Testis (tissue), 3 donors: ENCODE data around the gene NDUFB11. TPM values are rescaled to one million over a fixed set of nuclear protein-coding genes. Genes with fewer than 3 reads are reported as not detected.

ENCODE experiments used
- DNase-seq: peaks from one replicate; pipeline ENCODE4 v3.0.0-alpha.2; 2019
- H3K27ac ChIP-seq, 2 donors: fragments of 200-600 bp; sonication (generic); one replicate each; pipeline ENCODE4 v1.5.1; 2019
- H3K27me3 ChIP-seq: fragments of 200-600 bp; sonication (generic); one replicate; pipeline ENCODE4 v1.5.1; 2019
- H3K36me3 ChIP-seq: fragments of 200-600 bp; sonication (generic); one replicate; pipeline ENCODE4 v1.5.1; 2017; ENCODE audit warnings: low read depth; ENCODE audit errors: missing control alignments
- H3K4me1 ChIP-seq: fragments of 200-600 bp; sonication (generic); one replicate; pipeline ENCODE4 v1.5.1; 2019
- H3K4me3 ChIP-seq, 2 donors: fragments of 200-600 bp; sonication (generic); one replicate each; pipeline ENCODE4 v1.5.1; 2017 to 2019
- H3K9me3 ChIP-seq: fragments of 200-600 bp; sonication (generic); one replicate; pipeline ENCODE4 v1.5.1; 2017
- CTCF ChIP-seq, 3 experiments: fragments of 450-650 bp in 2 of 3; fragments of 200-600 bp in 1 of 3; sonication (generic) in 1 of 3; IDR thresholded peaks; one replicate each; pipeline ENCODE4 v1.5.1; 2016 to 2019; ENCODE audit warnings: antibody characterized with exemption in 3 of 3, mild to moderate bottlenecking in 2 of 3, moderate library complexity in 1 of 3
- POLR2A ChIP-seq: fragments of 450-650 bp; IDR thresholded peaks from one replicate; pipeline ENCODE4 v1.6.1; 2017; ENCODE audit warnings: antibody characterized with exemption, mild to moderate bottlenecking, moderate library complexity
- WGBS, 2 donors: methylation state at CpG; one replicate each; pipeline ENCODE4 v1.1.5; 2018; 5-methylcytosine and 5-hydroxymethylcytosine counted together
- intact Hi-C: fragments of 100-400 bp; cut with DNase I; formaldehyde crosslinking; loops from one replicate; pipeline ENCODE4 v1.15.1; 2023; ENCODE audit warnings: low total_unique reads
- polyA plus RNA-seq: library from polyadenylated mRNA; stranded (reverse); fragments of 350-450 nt; fragmentation: Illumina TruSeq; extraction: RNeasy Lipid Tissue Mini Kit (QIAGEN cat#74804); gene quantifications from one replicate; pipeline ENCODE4 v1.2.3, GENCODE V29; 2014; ENCODE audit warnings: low read depth, low replicate concordance; ENCODE audit not compliant: insufficient read depth
- total RNA-seq, 2 donors: library from RNA; depleted of rRNA; stranded (reverse); fragments of >200 nt; gene quantifications; one replicate each; pipeline ENCODE4 v1.2.3, GENCODE V29; 2016

The NDUFB11 gene
- total and polyA plus RNA-seq, 3 donors from 2014 or later, result 41.3 to 77.4 (median 68.0) TPM

GRCh38 chrX:47176101-47176740 lies 31.7 kb upstream of the NDUFB11 start:
- TF ChIP-seq POLR2A, result no peak
- no peak for TF ChIP-seq CTCF (IDR thresholded peaks at IDR 0.05)
- Histone ChIP-seq H3K4me1 (peaks cover 9% of the 10 kb centered on the region), H3K36me3 (no peaks in the 10 kb centered on the region), H3K27ac (no peak overlapping the region), H3K4me3 (no peak overlapping the region), H3K9me3 (no peaks in the 10 kb centered on the region), H3K27me3 (no peaks in the 10 kb centered on the region)
- intact Hi-C loops, result no loop called here
- DNase-seq, result no peak
- WGBS, 2 donors, result 88 to 93% methylated on average over 21 to 22 of the region's 23 CpGs

GRCh38 chrX:47175588-47175980 lies 31.1 kb upstream of the NDUFB11 start:
- no peak for DNase-seq
- Histone ChIP-seq H3K4me1 (peaks cover 9% of the 10 kb centered on the region), H3K4me3 (no peak overlapping the region), H3K27ac (no peak overlapping the region), H3K27me3 (no peaks in the 10 kb centered on the region), H3K36me3 (no peaks in the 10 kb centered on the region), H3K9me3 (no peaks in the 10 kb centered on the region)
- TF ChIP-seq CTCF (IDR thresholded peaks at IDR 0.05), result no peak
- TF ChIP-seq POLR2A, result no peak
- 88 to 100% methylated on average over 1 to 8 of the region's 12 CpGs for WGBS, 2 donors
- intact Hi-C loops, result no loop called here

GRCh38 chrX:47174846-47175587 lies 30.5 kb upstream of the NDUFB11 start:
- H3K36me3 ChIP-seq, result no peaks in the 10 kb centered on the region
- intact Hi-C loops, result no loop called here
- H3K4me3 ChIP-seq, result no peak overlapping the region
- DNase-seq, result no peak
- H3K27ac ChIP-seq, result no peak overlapping the region
- TF ChIP-seq POLR2A (no peak), CTCF (IDR thresholded peaks at IDR 0.05) (no peak)
- 63 to 79% methylated on average over 6 to 21 of the region's 23 CpGs for WGBS, 2 donors
- H3K9me3 ChIP-seq, result no peaks in the 10 kb centered on the region
- no peaks in the 10 kb centered on the region for H3K27me3 ChIP-seq
- H3K4me1 ChIP-seq, result peaks cover 9% of the 10 kb centered on the region

- Histone ChIP-seq H3K27ac (no peak overlapping the region), H3K27me3 (no peaks in the 10 kb centered on the region), H3K9me3 (no peaks in the 10 kb centered on the region), H3K4me1 (peaks cover 9% of the 10 kb centered on the region), H3K36me3 (no peaks in the 10 kb centered on the region), H3K4me3 (no peak overlapping the region)
- 80 to 85% methylated on average over 5 to 11 of the region's 12 CpGs for WGBS, 2 donors
- intact Hi-C loops, result no loop called here
- TF ChIP-seq CTCF (IDR thresholded peaks at IDR 0.05) (no peak), POLR2A (no peak)
- no peak for DNase-seq
Measured at GRCh38 chrX:47174376-47174775, 29.9 kb upstream of the NDUFB11 start.
